ENCODE results near the gene DRAM1. TPM values are rescaled to one million over a fixed set of nuclear protein-coding genes. Genes with fewer than 3 reads are reported as not detected.
"Not testable (repeated sequence)": the region's sequence is repeated elsewhere in the genome, so short reads cannot be mapped to it uniquely, and the experiment has no call there.

DRAM1 gene
- total RNA-seq, 2 experiments from 2014 or later, result 4.0 TPM

- no peak for DNase-seq
- no peak overlapping the region for H3K4me3 Mint-ChIP-seq
- H3K4me1 Mint-ChIP-seq, result peaks cover 3% of the 10 kb centered on the region
- no peaks in the 10 kb centered on the region for H3K27me3 Mint-ChIP-seq
- H3K36me3 Mint-ChIP-seq (ENCODE audit: low read depth), result no peaks in the 10 kb centered on the region
- ChIA-PET POLR2A (no interaction called here), CTCF (no interaction called here)
- H3K9me3 Mint-ChIP-seq, result no peaks in the 10 kb centered on the region
- H3K27ac Mint-ChIP-seq, result no peak overlapping the region
Observed at GRCh38 chr12:101847325-101847724, 30.1 kb upstream of the DRAM1 start.

GRCh38 chr12:101850199-101850598 lies 27.2 kb upstream of the DRAM1 start:
- H3K27ac Mint-ChIP-seq, result no peak overlapping the region
- no peak overlapping the region for H3K4me3 Mint-ChIP-seq
- no peaks in the 10 kb centered on the region for H3K36me3 Mint-ChIP-seq (ENCODE audit: low read depth)
- DNase-seq, result no peak
- H3K27me3 Mint-ChIP-seq, result no peaks in the 10 kb centered on the region
- H3K4me1 Mint-ChIP-seq, result peaks cover 11% of the 10 kb centered on the region
- ChIA-PET POLR2A (no interaction called here), CTCF (interaction anchor here (0.9 kb wide), 1 partner anchor 10 kb away, joined by 4 read pairs; no protein-coding TSS in a partner anchor)
- no peaks in the 10 kb centered on the region for H3K9me3 Mint-ChIP-seq

- CTCF ChIA-PET, result interaction anchor here (0.6 to 1.4 kb wide), 2 partner anchors 13 to 23 kb away, joined by 3 read pairs; no protein-coding TSS in a partner anchor
- Mint-ChIP-seq H3K4me3 (no peak overlapping the region), H3K9me3 (no peaks in the 10 kb centered on the region), H3K27ac (no peak overlapping the region), H3K27me3 (no peaks in the 10 kb centered on the region), H3K36me3 (ENCODE audit: low read depth) (no peaks in the 10 kb centered on the region), H3K4me1 (peaks cover 16% of the 10 kb centered on the region)
- POLR2A ChIA-PET, result interaction anchor here (0.6 kb wide), 1 partner anchor 72 kb away, joined by 3 read pairs; no protein-coding TSS in a partner anchor
- no peak for DNase-seq
Observed at GRCh38 chr12:101852998-101853397, 24.4 kb upstream of the DRAM1 start.

- DNase-seq, result no peak
- no peaks in the 10 kb centered on the region for H3K27me3 Mint-ChIP-seq
- no peak overlapping the region for H3K4me3 Mint-ChIP-seq
- ChIA-PET CTCF (interaction anchor here (1.3 to 1.7 kb wide), 2 partner anchors 15 to 24 kb away, joined by 3 to 5 read pairs; partner anchors contain the start of gene GNPTAB), POLR2A (interaction anchor here (1.4 kb wide), 1 partner anchor 56 kb away, joined by 3 read pairs; no protein-coding TSS in a partner anchor)
- H3K36me3 Mint-ChIP-seq (ENCODE audit: low read depth), result no peaks in the 10 kb centered on the region
- peaks cover 24% of the 10 kb centered on the region for H3K4me1 Mint-ChIP-seq
- no peak overlapping the region for H3K27ac Mint-ChIP-seq
- no peaks in the 10 kb centered on the region for H3K9me3 Mint-ChIP-seq
Observed at GRCh38 chr12:101854747-101855146, 22.6 kb upstream of the DRAM1 start.

- no peak overlapping the region for H3K4me3 Mint-ChIP-seq
- H3K27me3 Mint-ChIP-seq, result no peaks in the 10 kb centered on the region
- H3K27ac Mint-ChIP-seq, result no peak overlapping the region
- peaks cover 26% of the 10 kb centered on the region for H3K4me1 Mint-ChIP-seq
- H3K9me3 Mint-ChIP-seq, result no peaks in the 10 kb centered on the region
- ChIA-PET CTCF (interaction anchor here (1.3 to 1.7 kb wide), 3 partner anchors 15 to 82 kb away, joined by 3 to 5 read pairs (median 4); partner anchors contain the start of gene GNPTAB), POLR2A (interaction anchor here (1.4 kb wide), 1 partner anchor 57 kb away, joined by 3 read pairs; no protein-coding TSS in a partner anchor)
- no peak for DNase-seq
- H3K36me3 Mint-ChIP-seq (ENCODE audit: low read depth), result no peaks in the 10 kb centered on the region
Observed at GRCh38 chr12:101855364-101855884, 22.0 kb upstream of the DRAM1 start.

GRCh38 chr12:101855976-101856375 lies 21.4 kb upstream of the DRAM1 start:
- Mint-ChIP-seq H3K27ac (no peak overlapping the region), H3K4me3 (no peak overlapping the region), H3K27me3 (no peaks in the 10 kb centered on the region), H3K9me3 (no peaks in the 10 kb centered on the region), H3K36me3 (ENCODE audit: low read depth) (no peaks in the 10 kb centered on the region), H3K4me1 (peaks cover 26% of the 10 kb centered on the region)
- POLR2A ChIA-PET, result no interaction called here
- CTCF ChIA-PET, result interaction anchor here (1.3 to 1.7 kb wide), 3 partner anchors 16 to 82 kb away, joined by 3 to 5 read pairs (median 4); partner anchors contain the start of gene GNPTAB
- DNase-seq, result no peak

GRCh38 chr12:101856614-101857013 lies 20.8 kb upstream of the DRAM1 start:
- H3K27me3 Mint-ChIP-seq; H3K27ac Mint-ChIP-seq; POLR2A ChIA-PET; H3K36me3 Mint-ChIP-seq (ENCODE audit: low read depth); H3K4me3 Mint-ChIP-seq; DNase-seq; H3K9me3 Mint-ChIP-seq: not testable (repeated sequence)
- peaks cover 26% of the 10 kb centered on the region for H3K4me1 Mint-ChIP-seq
- CTCF ChIA-PET, result interaction anchor here (1.6 kb wide), 1 partner anchor 83 kb away, joined by 4 read pairs; no protein-coding TSS in a partner anchor

- H3K9me3 Mint-ChIP-seq, result no peaks in the 10 kb centered on the region
- H3K4me3 Mint-ChIP-seq, result no peak overlapping the region
- POLR2A ChIA-PET, result no interaction called here
- H3K36me3 Mint-ChIP-seq (ENCODE audit: low read depth), result no peaks in the 10 kb centered on the region
- H3K4me1 Mint-ChIP-seq, result peaks cover 26% of the 10 kb centered on the region
- DNase-seq, result no peak
- no peak overlapping the region for H3K27ac Mint-ChIP-seq
- H3K27me3 Mint-ChIP-seq, result no peaks in the 10 kb centered on the region
- CTCF ChIA-PET, result no interaction called here
Observed at GRCh38 chr12:101857043-101857558, 20.3 kb upstream of the DRAM1 start.

GRCh38 chr12:101858361-101858760 lies 19.0 kb upstream of the DRAM1 start:
- Mint-ChIP-seq H3K4me1 (peaks cover 26% of the 10 kb centered on the region), H3K4me3 (no peak overlapping the region), H3K27me3 (no peaks in the 10 kb centered on the region), H3K36me3 (ENCODE audit: low read depth) (no peaks in the 10 kb centered on the region), H3K9me3 (no peaks in the 10 kb centered on the region), H3K27ac (no peak overlapping the region)
- no peak for DNase-seq
- ChIA-PET CTCF (no interaction called here), POLR2A (no interaction called here)

- Mint-ChIP-seq H3K36me3 (ENCODE audit: low read depth) (peaks cover 1% of the 10 kb centered on the region), H3K27me3 (no peaks in the 10 kb centered on the region), H3K4me3 (no peak overlapping the region), H3K27ac (no peak overlapping the region), H3K9me3 (peaks cover 2% of the 10 kb centered on the region), H3K4me1 (peaks cover 20% of the 10 kb centered on the region)
- ChIA-PET CTCF (interaction anchor here (1.0 to 1.1 kb wide), 2 partner anchors 19 to 86 kb away, joined by 3 read pairs; no protein-coding TSS in a partner anchor), POLR2A (no interaction called here)
- no peak for DNase-seq
Observed at GRCh38 chr12:101859664-101860607, 17.4 kb upstream of the DRAM1 start.

GRCh38 chr12:101861688-101862087 lies 15.7 kb upstream of the DRAM1 start:
- H3K4me3 Mint-ChIP-seq; CTCF ChIA-PET; H3K27ac Mint-ChIP-seq; H3K36me3 Mint-ChIP-seq (ENCODE audit: low read depth); POLR2A ChIA-PET; DNase-seq; H3K27me3 Mint-ChIP-seq: not testable (repeated sequence)
- peaks cover 12% of the 10 kb centered on the region for H3K9me3 Mint-ChIP-seq
- peaks cover 30% of the 10 kb centered on the region for H3K4me1 Mint-ChIP-seq

GRCh38 chr12:101862245-101862644 lies 15.1 kb upstream of the DRAM1 start:
- Mint-ChIP-seq H3K36me3 (ENCODE audit: low read depth) (peaks cover 7% of the 10 kb centered on the region), H3K9me3 (peaks cover 12% of the 10 kb centered on the region), H3K4me1 (peaks cover 30% of the 10 kb centered on the region), H3K4me3 (no peak overlapping the region), H3K27ac (no peak overlapping the region), H3K27me3 (no peaks in the 10 kb centered on the region)
- POLR2A ChIA-PET, result no interaction called here
- DNase-seq, result no peak
- CTCF ChIA-PET, result no interaction called here

- ChIA-PET CTCF (interaction anchor here (1.1 kb wide), 1 partner anchor 50 kb away, joined by 3 read pairs; no protein-coding TSS in a partner anchor), POLR2A (no interaction called here)
- Mint-ChIP-seq H3K9me3 (peaks cover 12% of the 10 kb centered on the region), H3K27ac (no peak overlapping the region), H3K27me3 (no peaks in the 10 kb centered on the region), H3K4me1 (peaks cover 30% of the 10 kb centered on the region), H3K36me3 (ENCODE audit: low read depth) (peaks cover 7% of the 10 kb centered on the region), H3K4me3 (no peak overlapping the region)
- DNase-seq, result no peak
Observed at GRCh38 chr12:101863981-101864380, 13.4 kb upstream of the DRAM1 start.

Measured in activated CD4-positive, alpha-beta memory T cell treated with anti-CD3 and anti-CD28 coated beads, Interleukin-2, amount 10 ng/mL, durations not matched to agents 7 days and 5 days (primary cell).